ENCODE data around the gene PATJ.

PATJ gene

DNA sequence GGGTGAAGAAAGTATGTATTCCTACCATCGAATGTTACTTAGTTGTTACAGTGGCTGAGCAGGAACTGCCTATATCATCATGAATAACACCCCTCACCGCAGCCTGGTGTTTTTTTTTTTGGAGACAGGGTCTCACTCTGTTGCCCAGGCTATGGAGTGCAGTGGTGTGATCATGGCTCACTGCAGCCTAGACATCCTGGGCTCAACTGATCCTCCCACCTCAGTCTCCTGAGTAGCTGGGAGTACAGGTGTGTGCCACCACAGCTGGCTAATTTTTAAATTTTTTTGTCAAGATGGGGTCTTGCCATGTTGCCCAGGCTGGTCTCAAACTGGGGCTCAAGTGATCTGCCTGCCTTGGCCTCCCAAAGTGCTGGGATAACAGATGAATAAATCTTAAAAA, 7.3 kb downstream of the PATJ start:
- H3K4me3 ChIP-seq (ENCODE audit: low read depth, low read length), result no peak overlapping the region
- no peak for DNase-seq (ENCODE audit: low read depth)
- TF ChIP-seq, protein P1, sequence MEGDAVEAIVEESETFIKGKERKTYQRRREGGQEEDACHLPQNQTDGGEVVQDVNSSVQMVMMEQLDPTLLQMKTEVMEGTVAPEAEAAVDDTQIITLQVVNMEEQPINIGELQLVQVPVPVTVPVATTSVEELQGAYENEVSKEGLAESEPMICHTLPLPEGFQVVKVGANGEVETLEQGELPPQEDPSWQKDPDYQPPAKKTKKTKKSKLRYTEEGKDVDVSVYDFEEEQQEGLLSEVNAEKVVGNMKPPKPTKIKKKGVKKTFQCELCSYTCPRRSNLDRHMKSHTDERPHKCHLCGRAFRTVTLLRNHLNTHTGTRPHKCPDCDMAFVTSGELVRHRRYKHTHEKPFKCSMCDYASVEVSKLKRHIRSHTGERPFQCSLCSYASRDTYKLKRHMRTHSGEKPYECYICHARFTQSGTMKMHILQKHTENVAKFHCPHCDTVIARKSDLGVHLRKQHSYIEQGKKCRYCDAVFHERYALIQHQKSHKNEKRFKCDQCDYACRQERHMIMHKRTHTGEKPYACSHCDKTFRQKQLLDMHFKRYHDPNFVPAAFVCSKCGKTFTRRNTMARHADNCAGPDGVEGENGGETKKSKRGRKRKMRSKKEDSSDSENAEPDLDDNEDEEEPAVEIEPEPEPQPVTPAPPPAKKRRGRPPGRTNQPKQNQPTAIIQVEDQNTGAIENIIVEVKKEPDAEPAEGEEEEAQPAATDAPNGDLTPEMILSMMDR (conservative IDR thresholded peaks at IDR 0.05; ENCODE audit: low read depth, low read length), result no peak

DNA sequence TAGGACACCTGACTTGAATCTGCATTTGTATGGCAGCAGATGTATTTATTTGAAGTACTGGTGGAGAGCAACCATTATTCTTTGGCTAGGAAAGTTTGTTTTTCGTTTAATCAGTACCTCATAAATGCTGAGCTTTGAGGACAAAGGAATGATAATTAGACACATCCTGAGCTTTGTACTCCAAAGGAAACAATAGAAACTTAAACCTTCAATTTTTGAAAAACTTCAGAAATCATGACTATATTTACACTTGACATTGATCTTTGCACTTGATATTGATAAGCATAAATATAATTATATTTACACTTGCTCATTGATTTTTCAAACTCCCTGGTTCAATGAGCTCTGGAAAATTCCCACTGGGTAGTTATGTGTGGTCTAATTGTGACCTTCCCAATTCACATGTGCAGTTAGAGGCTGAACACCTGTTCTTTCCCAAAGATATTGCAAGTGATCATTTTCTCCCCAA, 10.7 kb downstream of the PATJ start:
- no peak for DNase-seq (ENCODE audit: low read depth)
- H3K4me3 ChIP-seq (ENCODE audit: low read depth, low read length), result no peak overlapping the region
- TF ChIP-seq, protein P1 (conservative IDR thresholded peaks at IDR 0.05; ENCODE audit: low read depth, low read length), result no peak

DNA sequence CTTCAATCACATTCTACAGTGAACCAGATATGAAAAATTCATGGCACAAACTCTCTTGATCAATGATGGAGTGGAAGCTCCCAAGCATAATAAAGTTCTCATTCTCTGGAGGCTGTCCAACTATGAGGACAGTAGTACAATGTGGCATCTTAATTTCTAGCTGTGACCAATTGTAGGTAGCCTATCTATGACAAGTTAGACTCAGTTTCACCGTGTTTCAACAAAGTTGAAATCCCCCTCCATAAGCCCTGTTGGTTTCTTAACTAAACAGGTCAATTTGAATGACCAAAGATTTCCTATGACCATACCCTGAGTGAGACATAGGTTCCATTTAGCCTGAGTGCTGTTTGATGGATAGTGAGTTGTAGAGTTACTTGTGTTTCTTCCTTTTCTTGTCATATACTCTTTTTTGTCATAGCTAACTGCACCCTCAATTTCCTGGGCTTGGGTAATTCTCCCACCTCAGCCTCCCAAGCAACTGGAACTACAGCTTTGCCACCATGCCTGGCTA, 11.8 kb downstream of the PATJ start:
- H3K4me3 ChIP-seq (ENCODE audit: low read depth, low read length), result no peak overlapping the region
- TF ChIP-seq, protein P1 (conservative IDR thresholded peaks at IDR 0.05; ENCODE audit: low read depth, low read length), result no peak
- DNase-seq (ENCODE audit: low read depth), result no peak

DNA sequence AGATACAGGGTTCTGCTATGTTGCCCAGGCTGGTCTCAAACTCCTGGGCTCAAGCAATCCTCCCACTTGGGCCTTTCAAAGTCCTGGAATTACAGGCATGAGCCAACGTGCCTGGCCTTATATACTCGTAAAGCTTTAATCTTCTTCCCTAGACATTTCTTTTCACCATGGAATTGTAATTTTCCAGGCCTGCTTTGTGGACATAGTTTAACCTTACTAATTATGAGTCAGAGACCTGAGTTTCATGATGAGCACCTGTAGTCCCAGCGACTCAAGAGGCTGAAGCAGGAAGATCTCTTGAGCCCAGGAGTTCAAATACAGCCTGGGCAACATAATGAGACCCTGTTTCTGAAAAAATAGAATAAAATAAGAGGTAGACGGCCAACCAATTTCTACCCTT, 12.3 kb downstream of the PATJ start:
- DNase-seq (ENCODE audit: low read depth), result no peak
- H3K4me3 ChIP-seq (ENCODE audit: low read depth, low read length), result no peak overlapping the region
- TF ChIP-seq, protein P1 (conservative IDR thresholded peaks at IDR 0.05; ENCODE audit: low read depth, low read length), result no peak

DNA sequence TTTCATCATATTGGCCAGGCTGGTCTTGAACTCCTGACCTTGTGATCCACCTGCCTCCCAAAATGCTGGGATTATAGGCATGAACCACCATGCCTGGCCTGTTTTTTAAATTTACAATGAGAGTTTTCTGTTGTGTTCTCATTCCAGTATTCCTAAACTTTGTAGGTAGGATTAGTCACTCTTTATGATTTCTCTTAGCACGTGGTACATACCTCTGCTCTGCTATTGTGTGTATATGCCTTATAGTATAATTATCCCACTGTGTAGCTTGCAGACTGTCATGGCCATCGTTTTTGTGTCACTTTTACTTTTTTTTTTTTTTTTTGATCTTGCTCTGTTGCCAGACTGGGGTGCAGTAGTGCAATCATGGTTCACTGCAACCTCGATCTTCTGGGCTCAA, 14.5 kb downstream of the PATJ start:
- no peak for DNase-seq (ENCODE audit: low read depth)

DNA sequence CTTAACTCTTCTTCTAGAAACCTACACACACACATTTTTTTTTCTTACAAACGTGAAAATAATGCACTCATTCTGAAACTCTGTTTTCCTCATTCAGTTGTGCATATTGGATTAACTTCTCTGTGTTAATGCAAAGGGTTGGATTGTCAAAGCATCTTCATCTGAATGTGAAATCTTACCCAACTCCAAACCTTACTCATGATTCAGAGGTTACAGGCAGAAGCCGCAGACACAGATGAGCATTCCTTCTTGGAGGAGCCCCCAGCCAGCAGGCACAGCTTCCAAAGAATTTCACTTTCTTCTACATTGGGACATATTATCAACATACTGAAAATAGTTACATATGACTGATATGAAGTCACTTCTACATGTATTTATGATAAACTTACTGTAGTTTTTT, 15.7 kb downstream of the PATJ start:
- TF ChIP-seq, protein P1 (conservative IDR thresholded peaks at IDR 0.05; ENCODE audit: low read depth, low read length), result no peak
- H3K4me3 ChIP-seq (ENCODE audit: low read depth, low read length), result no peak overlapping the region
- DNase-seq (ENCODE audit: low read depth), result peak; percentile 70

More for the DNA sequence above, 14.5 kb downstream of the PATJ start:
- TF ChIP-seq, protein P1 (conservative IDR thresholded peaks at IDR 0.05; ENCODE audit: low read depth, low read length), result no peak
- no peak overlapping the region for H3K4me3 ChIP-seq (ENCODE audit: low read depth, low read length)

DNA sequence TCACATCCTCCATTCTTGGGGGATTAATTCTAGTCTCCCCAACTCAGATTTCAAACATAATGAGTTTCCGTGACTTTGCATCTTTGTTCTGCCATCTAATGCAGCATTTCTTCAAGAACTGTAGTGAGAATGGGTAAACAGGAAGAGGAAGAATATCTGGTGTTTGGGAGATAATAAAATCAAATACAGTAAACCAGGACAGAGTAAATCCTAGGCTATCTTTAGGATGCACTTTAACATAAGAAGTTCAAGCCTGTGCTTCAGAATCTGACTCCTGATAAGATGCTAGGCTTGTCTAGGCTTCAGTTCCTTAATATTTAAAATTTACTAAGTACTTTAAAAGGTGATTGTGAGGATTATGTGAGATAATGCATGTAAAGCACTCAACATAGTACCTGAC, 27.9 kb downstream of the PATJ start:
- no peak overlapping the region for H3K4me3 ChIP-seq (ENCODE audit: low read depth, low read length)
- TF ChIP-seq, protein P1 (conservative IDR thresholded peaks at IDR 0.05; ENCODE audit: low read depth, low read length), result no peak
- no peak for DNase-seq (ENCODE audit: low read depth)

Data from choroid plexus epithelial cell (primary cell).